GM21786 (cell line): ENCODE data around the gene AOAH.

Experiments
- ATAC-seq: cut with Tn5 transposase; IDR thresholded peaks from one replicate; pipeline ENCODE4 v1.9.1; 2021; ENCODE audit not compliant: unreplicated experiment

The AOAH gene

DNA sequence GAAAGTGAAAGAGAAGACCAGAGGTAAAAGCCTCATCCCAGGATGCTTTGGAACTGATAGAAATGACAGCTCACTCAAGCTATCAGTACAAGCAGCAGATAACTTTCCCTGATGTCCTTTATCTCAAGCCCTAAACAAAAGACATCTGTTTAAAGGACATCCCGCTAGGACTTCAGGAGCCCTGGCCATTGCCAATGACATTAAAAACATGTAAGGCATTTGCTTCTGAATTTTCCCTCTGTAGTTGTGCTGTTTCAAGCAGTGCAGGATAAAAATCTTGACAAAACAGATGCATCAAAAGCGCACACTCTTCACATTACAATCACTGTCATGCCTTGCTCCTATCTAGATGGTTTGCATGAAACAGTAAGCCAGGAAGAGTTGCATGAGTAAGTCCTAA, 159.8 kb downstream of the AOAH start:
- no peak for ATAC-seq

DNA sequence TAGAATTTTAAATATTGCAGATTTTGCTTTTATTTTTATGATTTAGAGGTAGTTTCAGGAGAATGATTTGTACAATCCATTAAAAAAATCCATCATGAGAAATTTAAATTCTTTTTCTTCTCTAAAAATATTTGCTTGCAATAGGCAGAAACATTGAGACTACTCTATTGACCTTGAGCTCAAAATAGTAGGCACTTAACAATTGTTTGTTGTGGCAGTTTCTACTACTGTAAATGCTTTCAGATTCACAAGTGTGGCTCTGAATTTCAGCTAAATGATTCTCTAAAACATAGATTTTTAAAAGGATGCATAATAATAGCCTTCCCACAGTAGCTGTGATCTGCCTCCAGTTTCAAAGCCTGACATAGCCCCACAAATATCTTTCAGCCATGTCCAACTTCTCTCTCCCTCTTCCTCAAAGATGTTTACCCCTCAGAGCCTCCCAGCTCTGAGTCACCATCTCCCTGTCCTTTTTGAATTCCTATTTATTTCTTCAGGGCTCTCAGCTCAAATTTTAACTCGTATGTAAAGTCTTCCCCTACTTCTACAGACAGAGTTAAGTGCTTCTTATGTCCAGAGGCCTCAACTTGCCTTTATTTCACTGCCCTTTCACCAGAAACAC, 160.5 kb downstream of the AOAH start:
- ATAC-seq, result no peak

DNA sequence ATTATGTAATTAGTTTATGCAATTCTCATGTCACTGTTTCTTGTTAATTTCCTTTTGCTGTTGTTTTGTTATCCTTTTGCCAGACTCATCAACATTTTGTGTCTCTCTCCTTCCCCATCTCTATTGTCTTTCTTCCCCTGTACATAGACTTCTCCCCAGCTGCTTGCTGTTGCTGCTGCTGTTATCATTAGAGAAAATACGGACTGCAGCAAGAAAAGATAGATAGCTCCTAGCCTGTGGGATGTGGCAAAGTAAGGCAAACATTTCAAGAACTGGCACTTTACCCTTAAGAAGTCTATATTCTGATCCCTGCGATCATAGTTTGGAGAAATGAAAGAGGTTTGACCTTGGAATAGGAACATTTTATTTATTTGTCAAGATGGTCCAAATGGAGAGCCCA, 162.2 kb downstream of the AOAH start:
- no peak for ATAC-seq

DNA sequence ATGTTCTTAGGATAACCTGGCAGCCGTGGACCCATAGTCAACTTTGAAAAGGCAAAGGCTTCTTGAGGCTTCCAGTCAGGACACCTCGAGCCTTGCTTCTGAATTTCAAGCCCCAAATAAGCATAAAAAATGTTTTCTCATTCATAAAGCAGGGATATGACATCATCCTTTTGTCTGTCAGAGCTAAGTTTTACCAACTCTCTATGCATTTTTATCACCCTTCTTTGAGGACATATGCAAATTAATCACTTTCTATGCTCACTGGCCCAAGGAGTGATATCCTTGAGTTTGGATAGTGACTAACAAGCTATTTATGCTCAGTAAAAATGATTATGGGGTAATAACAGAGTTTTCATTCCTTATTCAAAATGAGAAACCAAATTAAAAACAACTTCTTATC, 175.3 kb downstream of the AOAH start:
- no peak for ATAC-seq

DNA sequence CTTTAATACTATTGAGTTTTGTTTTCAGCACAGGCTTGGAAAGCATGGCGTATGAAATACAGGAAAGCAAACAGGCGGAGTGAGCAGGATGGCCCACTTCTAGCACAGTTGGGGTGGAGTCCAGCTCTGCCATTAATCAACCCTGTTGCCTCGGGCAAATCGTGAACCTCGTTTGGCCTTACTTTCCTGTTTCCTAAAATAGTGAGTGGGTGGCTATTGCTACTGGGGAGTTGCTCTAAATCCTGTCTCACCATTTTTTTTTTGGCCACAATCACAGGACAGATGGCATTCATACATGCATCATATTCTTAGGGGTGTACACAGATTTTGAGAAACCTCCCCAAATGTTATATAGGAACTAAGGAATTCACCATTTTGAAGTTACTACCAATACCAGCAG, 176.9 kb downstream of the AOAH start:
- no peak for ATAC-seq

DNA sequence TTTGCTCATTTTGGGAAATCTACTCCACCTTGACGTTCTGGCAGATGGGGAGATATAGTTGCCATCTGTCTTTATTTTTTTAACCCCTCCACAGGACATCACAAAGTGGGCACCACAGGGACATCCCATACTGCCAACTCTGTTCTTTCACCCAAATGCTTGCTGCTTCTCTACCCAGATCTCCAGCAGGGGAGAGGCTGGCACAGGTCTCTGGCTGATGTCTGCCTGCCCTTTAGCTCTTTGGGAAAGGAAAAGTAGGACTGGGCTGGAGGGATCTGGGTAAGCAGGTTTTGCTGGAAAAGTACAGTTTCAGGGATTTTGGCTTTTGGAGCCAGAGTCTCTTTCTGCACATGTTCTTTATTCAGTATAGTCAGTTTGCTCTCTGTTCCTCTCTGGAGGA, 178.0 kb downstream of the AOAH start:
- no peak for ATAC-seq

DNA sequence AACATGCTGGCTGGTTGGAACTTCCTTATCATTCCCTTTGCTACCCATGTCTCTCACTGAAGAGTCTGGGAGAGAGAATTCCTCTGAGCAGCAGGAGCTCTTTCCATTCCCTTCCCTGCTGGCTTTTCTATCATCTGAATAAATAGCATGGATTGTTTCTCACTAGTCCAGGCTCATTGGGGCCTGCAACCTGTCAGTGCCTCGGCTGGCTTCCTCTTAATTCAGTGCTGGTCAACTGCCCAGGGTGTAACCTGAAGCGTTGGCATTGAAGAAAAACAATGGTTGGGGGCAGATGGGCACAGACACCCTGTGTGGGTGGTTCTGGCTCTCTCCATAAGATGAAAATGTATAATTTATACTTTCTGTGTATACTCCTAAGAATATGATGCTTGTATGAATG, 179.0 kb downstream of the AOAH start:
- ATAC-seq, result no peak

DNA sequence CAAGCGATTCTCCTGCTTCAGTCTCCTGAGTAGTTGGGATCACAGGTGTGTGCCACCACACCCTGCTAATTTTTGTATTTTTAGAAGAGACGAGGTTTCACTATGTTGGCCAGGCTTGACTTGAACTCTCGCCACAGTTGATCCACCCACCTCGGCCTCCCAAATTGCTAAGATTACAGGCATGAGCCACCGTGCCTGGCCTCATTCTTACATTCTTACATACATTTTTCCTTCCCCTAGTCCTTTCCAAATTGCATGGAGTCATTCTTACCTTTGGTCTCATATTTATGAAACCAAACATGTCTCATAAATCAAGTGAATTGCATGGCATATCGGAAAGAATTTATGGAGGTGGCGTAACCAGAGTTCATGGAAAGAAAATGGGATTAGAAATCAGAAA, 186.2 kb downstream of the AOAH start:
- ATAC-seq, result no peak

DNA sequence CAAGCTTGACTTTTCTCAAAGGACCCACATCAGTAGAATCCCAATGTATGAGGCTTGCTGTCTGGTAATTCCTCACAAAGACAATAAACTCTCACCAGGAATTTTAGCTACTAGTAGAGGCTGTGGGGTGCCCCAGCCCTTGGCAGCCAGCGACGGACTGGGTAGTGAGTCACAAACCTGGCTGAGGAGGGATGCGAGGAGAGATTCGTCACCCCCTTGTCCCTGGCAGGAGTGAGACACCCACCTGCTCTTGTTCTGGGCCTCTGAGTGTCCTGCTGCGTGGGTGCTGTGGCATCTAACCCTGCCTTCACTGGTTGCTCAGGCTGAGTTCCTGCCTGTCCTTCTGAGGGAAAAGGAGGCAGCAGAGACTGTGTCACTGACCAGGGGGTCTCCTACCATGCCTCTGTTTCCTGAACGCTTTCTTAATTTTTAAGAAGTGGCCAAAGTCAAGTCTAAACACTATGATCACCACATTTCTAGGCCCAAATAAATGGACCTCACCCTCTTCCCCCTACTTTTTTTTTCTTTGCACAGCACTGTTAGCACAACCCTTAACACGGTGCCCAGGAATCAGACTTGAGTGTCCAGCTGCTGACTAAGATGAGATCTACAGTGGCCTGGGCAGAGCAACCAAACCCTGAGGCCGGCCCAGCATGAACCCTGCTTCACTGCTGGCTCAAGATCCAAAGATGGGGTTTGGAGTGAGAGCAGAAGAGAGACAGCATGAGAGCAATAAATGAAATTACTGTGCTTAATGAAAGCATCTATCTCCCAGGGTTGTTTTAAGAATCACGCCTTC, 188.2 kb downstream of the AOAH start:
- no peak for ATAC-seq

DNA sequence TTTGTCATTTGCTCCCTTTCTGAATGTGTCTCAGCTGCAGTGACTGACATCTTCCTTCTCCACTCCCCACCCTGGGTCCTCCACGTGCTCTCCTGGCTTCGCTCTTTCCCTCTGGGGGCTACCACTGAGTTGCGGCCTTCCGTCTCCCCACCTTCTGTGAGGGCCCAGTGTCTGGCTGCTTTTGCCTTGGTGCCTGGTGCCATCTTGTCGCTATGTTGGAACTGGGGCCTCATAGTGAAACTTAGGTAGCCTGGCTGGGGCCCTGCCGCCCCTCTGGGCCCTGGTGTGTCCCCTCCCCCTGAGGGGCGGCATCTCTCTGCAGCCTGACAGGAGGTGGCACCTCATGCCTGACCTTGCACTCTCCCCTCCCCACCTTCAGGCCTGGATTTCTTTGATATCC, 190.6 kb downstream of the AOAH start:
- no peak for ATAC-seq

DNA sequence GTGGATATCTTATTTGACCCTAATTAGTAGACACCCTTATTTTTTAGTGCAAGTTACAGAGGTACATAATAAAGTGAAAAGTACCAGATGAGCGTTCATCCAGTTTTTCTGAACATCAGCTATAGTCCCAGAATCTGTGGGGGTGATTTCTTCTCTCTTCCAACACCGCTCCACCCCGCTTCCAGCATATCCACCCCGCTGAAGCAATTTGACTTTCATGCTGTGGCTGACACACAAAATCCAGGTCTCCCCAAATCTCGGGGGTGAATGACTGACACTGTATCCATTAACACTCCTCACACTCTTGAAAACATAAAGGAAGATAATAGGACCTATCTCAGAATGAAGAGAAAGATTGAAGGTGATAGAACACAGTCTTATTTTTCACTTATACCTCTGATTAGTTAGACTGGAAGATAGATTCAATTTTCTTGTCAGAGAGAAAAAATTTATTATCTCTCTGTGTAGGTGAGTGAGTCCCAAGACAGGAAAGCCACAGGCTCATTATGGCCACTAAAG, 191.3 kb downstream of the AOAH start:
- no peak for ATAC-seq

DNA sequence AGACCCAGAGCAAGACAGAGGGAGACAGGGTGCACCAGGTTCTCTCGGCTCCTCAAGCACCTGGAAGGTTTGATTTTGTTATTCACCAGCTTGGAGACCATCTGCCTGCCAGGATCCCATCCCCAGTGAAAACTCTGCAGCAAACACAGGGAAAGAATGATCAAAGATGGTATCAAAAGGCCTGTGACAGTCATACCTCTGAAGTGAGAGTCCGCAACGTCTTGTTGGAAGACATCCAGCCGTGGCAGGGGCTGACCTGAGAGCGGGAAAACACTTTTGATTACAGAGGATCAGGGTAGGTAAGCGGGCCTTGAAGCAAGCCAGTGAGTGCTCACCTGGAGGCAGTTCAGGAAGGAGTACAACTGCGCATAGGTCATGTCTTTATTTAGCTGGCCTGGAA, 192.3 kb downstream of the AOAH start:
- no peak for ATAC-seq

DNA sequence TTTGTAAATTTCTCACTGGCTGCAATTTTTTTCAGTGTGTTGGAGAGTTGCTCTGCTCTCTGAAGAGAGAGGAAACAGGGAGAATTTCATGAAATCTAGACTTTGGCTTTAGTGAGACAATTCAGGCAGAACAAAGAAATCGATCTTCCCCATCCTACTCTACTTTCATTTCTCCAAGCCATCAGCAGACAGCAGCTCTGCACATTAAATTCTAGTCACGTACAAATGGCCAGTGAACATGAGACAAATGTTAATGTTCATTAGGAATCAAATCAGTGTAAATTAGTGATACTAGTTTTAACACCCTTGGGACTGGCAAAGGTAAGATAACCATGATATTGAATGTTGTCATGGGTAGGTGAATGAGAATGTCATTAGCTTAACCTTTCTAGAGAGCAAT, 193.8 kb downstream of the AOAH start:
- ATAC-seq, result no peak

DNA sequence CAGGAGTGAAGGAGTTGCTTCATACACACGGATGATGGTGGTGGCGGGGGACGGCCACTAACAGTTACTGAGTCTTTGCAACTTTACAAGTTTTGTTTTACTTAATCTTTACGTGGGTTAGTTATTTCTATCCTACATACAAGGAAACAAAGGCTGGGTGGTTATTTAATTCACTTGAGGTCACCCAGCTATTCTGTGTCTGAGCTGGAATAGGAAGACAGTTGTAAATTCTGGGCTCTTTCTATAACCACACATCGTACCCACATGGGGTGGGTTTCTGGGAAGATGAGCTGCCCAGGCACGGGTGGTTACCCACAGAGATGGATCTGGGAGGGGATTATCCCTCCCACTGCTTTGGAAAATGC, 196.8 kb downstream of the AOAH start:
- no peak for ATAC-seq

DNA sequence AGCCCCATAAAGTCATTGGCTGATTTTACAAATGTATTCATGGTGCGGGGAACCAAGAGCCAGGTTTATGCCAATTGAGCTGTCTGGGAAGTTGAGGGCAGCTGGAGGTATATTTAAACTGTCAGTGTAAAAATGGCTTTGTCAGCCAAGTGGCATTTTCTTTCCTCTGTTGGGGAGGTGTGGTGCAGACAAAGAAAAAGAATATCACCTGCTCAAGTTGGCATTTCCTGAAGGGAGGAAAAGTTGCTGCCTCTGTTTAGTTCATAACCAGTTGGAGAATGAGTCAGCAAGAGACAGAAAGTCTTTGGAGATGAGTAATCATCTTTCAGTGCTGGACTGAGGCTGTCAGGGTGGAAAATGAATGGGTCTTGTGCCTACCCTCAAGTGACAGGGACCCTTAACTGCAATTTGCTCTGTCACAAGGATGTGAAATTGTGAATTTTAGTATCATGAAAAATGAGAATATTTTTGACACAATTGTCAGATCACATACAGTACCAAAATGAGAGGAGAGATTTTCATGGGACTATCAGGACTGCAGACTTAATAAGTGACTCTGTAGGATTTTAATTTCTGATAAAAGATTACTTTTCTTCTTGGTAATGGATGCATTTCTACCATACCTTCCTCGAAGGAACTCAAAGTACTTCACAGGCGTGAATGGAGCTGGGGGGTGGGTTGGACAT, 197.3 kb downstream of the AOAH start:
- ATAC-seq, result no peak

DNA sequence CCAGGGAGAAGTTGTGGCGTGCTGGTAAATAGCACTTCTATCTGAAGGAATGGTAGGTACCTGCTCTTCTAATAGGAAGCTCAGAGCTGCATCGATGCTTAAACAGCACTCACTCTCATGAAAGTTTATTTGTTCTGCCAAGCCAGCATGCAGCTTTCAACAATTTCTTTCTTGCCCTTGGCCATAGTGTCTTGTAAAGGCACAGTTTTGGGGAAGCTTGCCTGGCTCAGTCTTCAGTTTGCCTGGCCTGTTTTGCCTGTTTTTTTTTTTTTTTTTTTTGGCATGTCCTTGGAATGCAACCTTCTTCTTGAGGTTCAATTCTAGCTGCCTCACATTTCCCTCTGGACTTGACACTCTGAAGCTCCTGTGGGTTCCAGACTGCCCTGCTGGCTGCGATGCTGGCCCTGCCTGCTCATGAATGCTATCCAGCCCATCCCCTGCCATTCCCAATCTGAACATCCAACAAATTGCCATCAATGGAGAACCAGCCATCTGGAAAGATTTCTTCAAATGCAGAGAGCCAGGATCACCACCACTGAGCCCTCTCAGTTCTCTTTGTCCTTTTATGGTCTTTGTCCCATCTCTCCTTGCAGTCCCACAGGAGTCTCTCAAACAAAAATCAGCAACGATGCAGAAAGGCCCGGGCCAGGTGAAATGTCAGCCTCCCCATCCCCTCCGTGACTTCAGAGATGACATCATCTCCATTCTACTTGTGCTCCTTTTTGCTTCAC, 200.8 kb downstream of the AOAH start:
- no peak for ATAC-seq

DNA sequence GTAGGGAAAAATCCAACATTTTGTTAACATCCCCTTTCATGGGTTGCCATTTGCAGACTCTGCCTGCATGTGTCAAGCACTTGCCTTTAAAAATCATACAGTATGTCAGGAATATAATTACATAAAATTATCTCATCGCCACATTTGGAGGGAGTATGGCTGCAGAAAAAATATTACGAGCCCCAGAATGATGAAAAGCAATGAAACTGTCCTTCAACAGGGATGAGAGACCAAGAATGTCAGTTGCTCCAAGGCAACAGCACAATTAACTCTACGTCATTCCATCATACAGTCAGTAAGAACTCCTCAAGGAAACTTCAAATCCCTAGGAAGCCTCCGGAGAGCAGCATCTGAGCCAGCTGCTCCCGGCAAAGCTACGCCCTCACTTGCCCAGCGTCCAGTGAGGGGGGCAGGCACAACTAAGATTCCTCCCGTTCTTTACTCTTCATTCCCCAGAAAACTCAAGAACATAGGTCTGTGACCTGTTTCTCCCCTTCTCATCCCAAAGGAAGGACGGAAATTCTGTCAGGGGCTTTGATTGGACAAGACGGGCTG, 201.8 kb downstream of the AOAH start:
- no peak for ATAC-seq

DNA sequence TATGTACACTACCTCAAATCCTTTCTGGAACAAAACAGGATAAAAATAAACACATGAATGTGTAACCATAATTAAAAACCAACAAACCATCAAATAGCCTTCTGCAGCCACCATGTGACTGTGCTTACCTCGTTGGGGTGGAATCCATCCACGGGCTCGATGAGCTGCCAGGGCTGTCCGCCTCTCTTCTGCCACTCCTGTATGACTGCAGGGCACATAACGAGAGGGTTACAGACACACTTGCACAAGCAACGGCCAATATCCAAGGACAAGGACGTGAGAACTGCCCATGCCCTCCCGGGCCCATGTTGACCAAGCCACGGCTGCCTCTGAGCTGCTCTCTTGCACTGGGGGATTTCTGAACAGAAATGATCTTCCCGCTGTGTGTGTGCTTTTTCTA, 202.4 kb downstream of the AOAH start:
- no peak for ATAC-seq

DNA sequence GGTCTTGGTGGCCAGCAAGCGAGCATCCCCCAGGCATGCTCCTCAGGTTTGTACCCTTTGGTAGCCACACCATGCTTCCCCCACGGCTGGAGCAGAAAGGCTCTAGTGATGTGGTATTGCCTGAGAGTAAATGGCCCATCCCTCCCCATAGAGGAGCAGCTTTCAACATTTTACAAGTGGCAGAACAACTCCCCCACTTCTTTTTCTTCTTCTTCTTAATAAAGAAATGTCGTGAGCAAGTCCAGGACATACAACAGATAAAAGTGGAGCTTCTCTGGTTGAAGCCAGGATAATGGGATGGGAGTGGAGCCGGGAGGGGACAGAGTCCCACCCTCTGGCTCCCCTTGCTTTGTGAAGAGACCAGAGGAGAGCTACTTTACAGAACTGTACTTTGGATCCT, 203.2 kb downstream of the AOAH start:
- ATAC-seq, result no peak

DNA sequence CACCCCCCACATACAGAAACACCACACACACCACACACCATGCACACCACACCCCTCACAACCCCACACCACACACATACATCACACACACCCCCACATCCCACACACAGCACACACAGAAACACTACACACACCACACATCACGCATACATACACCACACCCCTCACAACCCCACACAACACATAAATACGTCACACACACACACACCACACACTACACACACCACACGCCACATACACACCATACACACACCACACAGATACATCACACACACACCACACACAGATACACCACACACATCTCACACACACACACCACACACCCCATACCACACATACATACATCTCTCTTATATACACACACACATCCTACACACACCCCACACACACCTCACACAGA, 208.4 kb downstream of the AOAH start:
- ATAC-seq, result no peak
